ENCODE data around the gene PSMD1. TPM values are rescaled to one million over a fixed set of nuclear protein-coding genes. Genes with fewer than 3 reads are reported as not detected.

PSMD1 gene
- polyA plus RNA-seq, 1 donor (not counting 4 experiments of a cell fraction or from before 2014, with no cell fraction given): 262 TPM

DNA sequence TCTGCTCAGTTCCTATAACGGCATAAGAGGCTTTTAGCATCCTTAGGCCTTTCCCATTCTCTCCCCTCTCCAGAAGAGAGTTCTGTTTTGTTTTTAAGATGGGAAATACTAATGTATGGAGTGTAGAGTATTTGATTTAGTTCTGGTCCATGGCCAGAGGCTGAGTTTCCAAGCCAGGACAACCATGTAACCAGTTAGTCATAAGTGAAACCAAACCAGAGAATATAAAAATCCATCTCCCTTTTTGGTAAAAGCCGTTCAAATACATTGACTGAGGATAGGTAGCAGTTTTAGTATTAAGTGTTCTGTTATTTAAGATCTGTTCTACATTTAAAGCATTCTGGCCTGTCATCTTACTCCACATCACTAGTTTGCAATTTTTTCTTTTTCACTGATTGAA lies 3.1 kb downstream of the PSMD1 start:
- dilution Hi-C loops (cut with MboI; ENCODE audit: extremely low pct_ligation_motif_present, low sequenced_read_pairs): no loop called here
- H3K27ac ChIP-seq (ENCODE audit: control insufficient read depth, insufficient read depth, low read length): peak overlapping the region; percentile 53
- H2AFZ ChIP-seq (ENCODE audit: control insufficient read depth, low read length): no peak overlapping the region
- no peaks in the 10 kb centered on the region for H3K9me1 ChIP-seq (ENCODE audit: control insufficient read depth, extremely low read depth, insufficient read depth, low read length)
- H3K36me3 ChIP-seq (ENCODE audit: control insufficient read depth in 2 of 2, extremely low read depth in 1 of 2, insufficient read depth in 2 of 2, low read length in 2 of 2): peaks cover 12 to 15% of the 10 kb centered on the region in 2 experiments
- no peaks in the 10 kb centered on the region for H3K27me3 ChIP-seq (ENCODE audit: control insufficient read depth, extremely low read depth, insufficient read depth, low read length)
- no peak for DNase-seq (ENCODE audit: low read depth, low spot score)
- H3K4me2 ChIP-seq (ENCODE audit: control insufficient read depth, extremely low read depth, insufficient read depth, low read depth, low read length): peak overlapping the region; percentile 94
- peaks cover 63% of the 10 kb centered on the region for H3K79me2 ChIP-seq (ENCODE audit: control insufficient read depth, insufficient read depth, low read length)
- no peak for FAIRE-seq
- TF ChIP-seq, protein P1, sequence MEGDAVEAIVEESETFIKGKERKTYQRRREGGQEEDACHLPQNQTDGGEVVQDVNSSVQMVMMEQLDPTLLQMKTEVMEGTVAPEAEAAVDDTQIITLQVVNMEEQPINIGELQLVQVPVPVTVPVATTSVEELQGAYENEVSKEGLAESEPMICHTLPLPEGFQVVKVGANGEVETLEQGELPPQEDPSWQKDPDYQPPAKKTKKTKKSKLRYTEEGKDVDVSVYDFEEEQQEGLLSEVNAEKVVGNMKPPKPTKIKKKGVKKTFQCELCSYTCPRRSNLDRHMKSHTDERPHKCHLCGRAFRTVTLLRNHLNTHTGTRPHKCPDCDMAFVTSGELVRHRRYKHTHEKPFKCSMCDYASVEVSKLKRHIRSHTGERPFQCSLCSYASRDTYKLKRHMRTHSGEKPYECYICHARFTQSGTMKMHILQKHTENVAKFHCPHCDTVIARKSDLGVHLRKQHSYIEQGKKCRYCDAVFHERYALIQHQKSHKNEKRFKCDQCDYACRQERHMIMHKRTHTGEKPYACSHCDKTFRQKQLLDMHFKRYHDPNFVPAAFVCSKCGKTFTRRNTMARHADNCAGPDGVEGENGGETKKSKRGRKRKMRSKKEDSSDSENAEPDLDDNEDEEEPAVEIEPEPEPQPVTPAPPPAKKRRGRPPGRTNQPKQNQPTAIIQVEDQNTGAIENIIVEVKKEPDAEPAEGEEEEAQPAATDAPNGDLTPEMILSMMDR (optimal IDR thresholded peaks at IDR 0.05 in 1 of 3, IDR thresholded peaks at IDR 0.05 in 1 of 3, conservative IDR thresholded peaks at IDR 0.05 in 1 of 3; ENCODE audit: extremely low read depth in 1 of 3, insufficient read depth in 2 of 3, low read length in 3 of 3): no peak
- no peak for TF ChIP-seq EZH2 (IDR thresholded peaks at IDR 0.05; ENCODE audit: low read length)
- H3K9me3 ChIP-seq (ENCODE audit: control insufficient read depth, low read depth, low read length): no peaks in the 10 kb centered on the region
- H3K4me3 ChIP-seq (ENCODE audit: control insufficient read depth in 2 of 3, extremely low read depth in 1 of 3, insufficient read depth in 2 of 3, low read depth in 1 of 3, low read length in 3 of 3): no peak overlapping the region
- no peak overlapping the region for H3K9ac ChIP-seq (ENCODE audit: control insufficient read depth, extremely low read depth, insufficient read depth, low read length)
- H3K4me1 ChIP-seq (ENCODE audit: control insufficient read depth, extremely low read depth, insufficient read depth, low read length): peaks cover 25% of the 10 kb centered on the region
- no peaks in the 10 kb centered on the region for H4K20me1 ChIP-seq (ENCODE audit: control insufficient read depth, extremely low read depth, insufficient read depth, low read length)

DNA sequence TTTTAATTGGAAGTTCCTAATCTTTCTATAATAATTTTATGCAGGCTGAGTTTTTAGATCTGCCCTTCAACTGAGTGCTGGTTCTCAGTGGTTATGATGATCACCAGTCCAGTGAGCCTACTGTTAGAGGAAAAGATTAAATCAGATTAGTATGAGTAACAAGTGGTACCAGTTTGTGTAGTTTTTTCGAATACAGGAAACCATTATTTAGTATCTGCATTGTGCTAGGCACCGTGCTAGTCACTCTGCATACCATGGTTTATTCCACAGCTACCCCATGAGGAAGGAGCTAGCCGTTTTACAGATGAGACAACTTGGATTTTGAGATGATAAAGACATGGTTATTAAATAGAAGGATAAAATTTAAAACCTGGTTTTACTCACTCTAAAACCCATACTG lies 6.1 kb downstream of the PSMD1 start:
- Histone ChIP-seq H3K36me3 (ENCODE audit: control insufficient read depth in 2 of 2, extremely low read depth in 1 of 2, insufficient read depth in 2 of 2, low read length in 2 of 2) (peaks cover 15 to 21% of the 10 kb centered on the region in 2 experiments), H3K9me3 (ENCODE audit: control insufficient read depth, low read depth, low read length) (no peaks in the 10 kb centered on the region), H2AFZ (ENCODE audit: control insufficient read depth, low read length) (no peak overlapping the region), H3K27ac (ENCODE audit: control insufficient read depth, insufficient read depth, low read length) (no peak overlapping the region), H3K9me1 (ENCODE audit: control insufficient read depth, extremely low read depth, insufficient read depth, low read length) (no peaks in the 10 kb centered on the region), H4K20me1 (ENCODE audit: control insufficient read depth, extremely low read depth, insufficient read depth, low read length) (no peaks in the 10 kb centered on the region), H3K9ac (ENCODE audit: control insufficient read depth, extremely low read depth, insufficient read depth, low read length) (no peak overlapping the region), H3K79me2 (ENCODE audit: control insufficient read depth, insufficient read depth, low read length) (peaks cover 52% of the 10 kb centered on the region), H3K27me3 (ENCODE audit: control insufficient read depth, extremely low read depth, insufficient read depth, low read length) (no peaks in the 10 kb centered on the region), H3K4me2 (ENCODE audit: control insufficient read depth, extremely low read depth, insufficient read depth, low read depth, low read length) (no peak overlapping the region), H3K4me1 (ENCODE audit: control insufficient read depth, extremely low read depth, insufficient read depth, low read length) (peaks cover 23% of the 10 kb centered on the region), H3K4me3 (ENCODE audit: control insufficient read depth in 2 of 3, extremely low read depth in 1 of 3, insufficient read depth in 2 of 3, low read depth in 1 of 3, low read length in 3 of 3) (no peak overlapping the region)
- TF ChIP-seq, protein P1 (optimal IDR thresholded peaks at IDR 0.05 in 1 of 3, IDR thresholded peaks at IDR 0.05 in 1 of 3, conservative IDR thresholded peaks at IDR 0.05 in 1 of 3; ENCODE audit: extremely low read depth in 1 of 3, insufficient read depth in 2 of 3, low read length in 3 of 3): no peak
- TF ChIP-seq EZH2 (IDR thresholded peaks at IDR 0.05; ENCODE audit: low read length): no peak
- no peak for FAIRE-seq
- dilution Hi-C loops (cut with MboI; ENCODE audit: extremely low pct_ligation_motif_present, low sequenced_read_pairs): no loop called here
- DNase-seq (ENCODE audit: low read depth, low spot score): no peak
